Measurements from ENCODE around the gene PCSK9. TPM values are rescaled to one million over a fixed set of nuclear protein-coding genes. Genes with fewer than 3 reads are reported as not detected.

The PCSK9 gene
- total and polyA plus RNA-seq, 9 of the 15 experiments (the other 6 are each of a cell fraction or from before 2014, with no cell fraction given): 3.2 to 58.6 (median 24.7) TPM

DNA sequence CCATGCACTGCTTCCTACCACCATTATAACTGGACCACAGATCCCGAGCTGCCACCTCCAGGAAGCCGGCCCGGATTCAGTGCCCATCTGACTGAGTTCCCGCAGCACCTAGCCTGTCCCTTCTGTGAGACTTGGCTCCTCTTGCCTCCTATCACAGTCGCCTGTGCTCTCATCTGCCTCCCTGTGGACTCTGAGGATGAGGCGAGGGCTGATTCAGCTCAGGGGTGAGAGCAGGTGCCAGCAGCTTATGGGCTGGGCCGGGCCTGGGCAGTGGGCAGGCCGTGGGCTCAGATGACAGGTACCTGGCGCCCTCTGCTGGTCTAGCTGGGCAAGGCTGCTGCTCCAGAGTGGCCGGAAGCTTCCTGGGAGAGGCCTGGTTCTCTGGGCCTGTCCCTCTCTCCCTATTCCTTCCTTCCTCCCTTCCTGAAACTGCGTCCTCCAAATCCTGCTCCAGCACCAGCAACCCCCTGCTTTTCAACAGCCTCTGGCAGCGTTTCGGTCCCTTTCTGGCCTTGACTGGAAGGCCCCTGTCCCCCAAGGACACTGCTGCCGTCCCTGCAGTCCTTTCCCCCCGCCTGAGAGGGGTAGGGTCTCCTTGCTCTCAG, 17.3 kb upstream of the PCSK9 start:
- peak; percentile 100 for ATAC-seq
- Histone ChIP-seq H3K4me1 (replicated peaks in 1 of 2; ENCODE audit: control insufficient read depth in 2 of 2, insufficient read depth in 2 of 2, low read length in 2 of 2) (peaks cover 3 to 11% of the 10 kb centered on the region in 2 experiments; a peak in 4 of 5 replicates), H2AFZ (ENCODE audit: low read depth, low read length) (peak overlapping the region; percentile 96), H3K9me1 (ENCODE audit: control insufficient read depth, insufficient read depth, low read length) (no peaks in the 10 kb centered on the region), H3K79me2 (ENCODE audit: control insufficient read depth, insufficient read depth, low read length) (no peaks in the 10 kb centered on the region), H3K36me3 (ENCODE audit: control insufficient read depth, insufficient read depth, low read length) (no peaks in the 10 kb centered on the region; the same call in 2 of the 3 replicates), H4K20me1 (replicated peaks; ENCODE audit: control insufficient read depth, insufficient read depth, low read length) (no peaks in the 10 kb centered on the region), H3K27ac (ENCODE audit: extremely low read depth, low read depth, low read length) (peak overlapping the region; percentile 54; the same call in 1 of the 3 replicates), H3K27me3 (ENCODE audit: control insufficient read depth in 2 of 2, insufficient read depth in 2 of 2, low read length in 2 of 2) (peaks cover 3 to 13% of the 10 kb centered on the region in 2 experiments; a peak in 3 of 5 replicates), H3K9ac (ENCODE audit: insufficient read depth in 1 of 2, low read depth in 2 of 2, low read length in 2 of 2) (peak overlapping the region; percentile 21 to 75; a peak in 1 of 4 replicates), H3K4me3 (no peak overlapping the region), H3K9me3 (replicated peaks; ENCODE audit: control insufficient read depth, insufficient read depth, low read depth, low read length) (no peaks in the 10 kb centered on the region), H3K4me2 (ENCODE audit: insufficient read depth, low read length) (no peak overlapping the region)
- POLR2A ChIA-PET: interaction anchor here (0.6 to 0.9 kb wide), 5 partner anchors 16 to 153 kb away, joined by 3 to 4 read pairs (median 4); no protein-coding TSS in a partner anchor
- FAIRE-seq: peak; percentile 80
- peak; percentile 84 to 92 (median 88) for DNase-seq (ENCODE audit: extremely low read depth in 1 of 4, low spot score in 3 of 4)
- intact Hi-C loops (cut with micrococcal nuclease) (loop anchor here (1.0 kb wide), 3 partner anchors 26 to 77 kb away; no protein-coding TSS in a partner anchor), in situ Hi-C loops (cut with MboI) (no loop called here)
- CTCF ChIA-PET (ENCODE audit: low intra/inter-chr PET ratio): interaction anchor here (0.7 to 1.9 kb wide), 3 partner anchors 70 to 77 kb away, joined by 4 to 7 read pairs (median 5); no protein-coding TSS in a partner anchor
- BruUV-seq (replicated peaks): no TSS peak
- WGBS (ENCODE audit: insufficient coverage, low coverage, missing lambda C conversion rate): 34% methylated on average over 14 of the region's 15 CpGs
- TF ChIP-seq, protein P1, sequence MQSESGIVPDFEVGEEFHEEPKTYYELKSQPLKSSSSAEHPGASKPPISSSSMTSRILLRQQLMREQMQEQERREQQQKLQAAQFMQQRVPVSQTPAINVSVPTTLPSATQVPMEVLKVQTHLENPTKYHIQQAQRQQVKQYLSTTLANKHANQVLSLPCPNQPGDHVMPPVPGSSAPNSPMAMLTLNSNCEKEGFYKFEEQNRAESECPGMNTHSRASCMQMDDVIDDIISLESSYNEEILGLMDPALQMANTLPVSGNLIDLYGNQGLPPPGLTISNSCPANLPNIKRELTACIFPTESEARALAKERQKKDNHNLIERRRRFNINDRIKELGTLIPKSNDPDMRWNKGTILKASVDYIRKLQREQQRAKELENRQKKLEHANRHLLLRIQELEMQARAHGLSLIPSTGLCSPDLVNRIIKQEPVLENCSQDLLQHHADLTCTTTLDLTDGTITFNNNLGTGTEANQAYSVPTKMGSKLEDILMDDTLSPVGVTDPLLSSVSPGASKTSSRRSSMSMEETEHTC (IDR thresholded peaks at IDR 0.05): no peak
- TF ChIP-seq ZNF274 (IDR thresholded peaks at IDR 0.05; ENCODE audit: borderline replicate concordance, low read depth, low read length) (no peak), FOXJ2 (tag; IDR thresholded peaks at IDR 0.05) (no peak), RBM14 (IDR thresholded peaks at IDR 0.05; ENCODE audit: borderline replicate concordance, insufficient read depth, low read depth, low read length) (no peak), CBFB (CRISPR knock-in tag; IDR thresholded peaks at IDR 0.05) (no peak), BACH1 (tag; IDR thresholded peaks at IDR 0.05) (no peak)
- TF ChIP-seq, protein P2, sequence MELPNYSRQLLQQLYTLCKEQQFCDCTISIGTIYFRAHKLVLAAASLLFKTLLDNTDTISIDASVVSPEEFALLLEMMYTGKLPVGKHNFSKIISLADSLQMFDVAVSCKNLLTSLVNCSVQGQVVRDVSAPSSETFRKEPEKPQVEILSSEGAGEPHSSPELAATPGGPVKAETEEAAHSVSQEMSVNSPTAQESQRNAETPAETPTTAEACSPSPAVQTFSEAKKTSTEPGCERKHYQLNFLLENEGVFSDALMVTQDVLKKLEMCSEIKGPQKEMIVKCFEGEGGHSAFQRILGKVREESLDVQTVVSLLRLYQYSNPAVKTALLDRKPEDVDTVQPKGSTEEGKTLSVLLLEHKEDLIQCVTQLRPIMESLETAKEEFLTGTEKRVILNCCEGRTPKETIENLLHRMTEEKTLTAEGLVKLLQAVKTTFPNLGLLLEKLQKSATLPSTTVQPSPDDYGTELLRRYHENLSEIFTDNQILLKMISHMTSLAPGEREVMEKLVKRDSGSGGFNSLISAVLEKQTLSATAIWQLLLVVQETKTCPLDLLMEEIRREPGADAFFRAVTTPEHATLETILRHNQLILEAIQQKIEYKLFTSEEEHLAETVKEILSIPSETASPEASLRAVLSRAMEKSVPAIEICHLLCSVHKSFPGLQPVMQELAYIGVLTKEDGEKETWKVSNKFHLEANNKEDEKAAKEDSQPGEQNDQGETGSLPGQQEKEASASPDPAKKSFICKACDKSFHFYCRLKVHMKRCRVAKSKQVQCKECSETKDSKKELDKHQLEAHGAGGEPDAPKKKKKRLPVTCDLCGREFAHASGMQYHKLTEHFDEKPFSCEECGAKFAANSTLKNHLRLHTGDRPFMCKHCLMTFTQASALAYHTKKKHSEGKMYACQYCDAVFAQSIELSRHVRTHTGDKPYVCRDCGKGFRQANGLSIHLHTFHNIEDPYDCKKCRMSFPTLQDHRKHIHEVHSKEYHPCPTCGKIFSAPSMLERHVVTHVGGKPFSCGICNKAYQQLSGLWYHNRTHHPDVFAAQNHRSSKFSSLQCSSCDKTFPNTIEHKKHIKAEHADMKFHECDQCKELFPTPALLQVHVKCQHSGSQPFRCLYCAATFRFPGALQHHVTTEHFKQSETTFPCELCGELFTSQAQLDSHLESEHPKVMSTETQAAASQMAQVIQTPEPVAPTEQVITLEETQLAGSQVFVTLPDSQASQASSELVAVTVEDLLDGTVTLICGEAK (IDR thresholded peaks at IDR 0.05): 0 out of 2 replicates have a peak, but pooled peaks have one; percentile 36
- TF ChIP-seq, protein P2 (CRISPR knock-in tag; IDR thresholded peaks at IDR 0.05): no peak
- TF ChIP-seq, protein P3, sequence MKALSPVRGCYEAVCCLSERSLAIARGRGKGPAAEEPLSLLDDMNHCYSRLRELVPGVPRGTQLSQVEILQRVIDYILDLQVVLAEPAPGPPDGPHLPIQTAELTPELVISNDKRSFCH (CRISPR knock-in tag; IDR thresholded peaks at IDR 0.05): no peak
- TF ChIP-seq, protein P3 (tag; IDR thresholded peaks at IDR 0.05): peak; percentile 18; the same call in 1 of the 2 replicates
